CD1c-positive myeloid dendritic cell (primary cell): ENCODE data around the gene TOP1.

Experiments
- DNase-seq: peaks from one replicate; pipeline ENCODE4 v3.0.0-alpha.2; 2016; ENCODE audit errors: extremely low spot score

TOP1 gene

GRCh38 chr20:41028359-41029149 is at the start of gene TOP1:
Gene TOP1 (plus strand): TSS chr20:41028822. CDS start chr20:41029068, 246 bp downstream.
- peak; percentile 100 for DNase-seq

- no peak for DNase-seq
These were observed 49.4 kb upstream of the TOP1 start for GRCh38 chr20:40979247-40979646.

GRCh38 chr20:40980106-40980827 is 48.4 kb upstream of the TOP1 start:
- DNase-seq: no peak

GRCh38 chr20:40980828-40981310 is 47.8 kb upstream of the TOP1 start:
- DNase-seq: no peak

GRCh38 chr20:40982415-40983145 is 46.0 kb upstream of the TOP1 start:
- no peak for DNase-seq

GRCh38 chr20:40983898-40984297 is 44.7 kb upstream of the TOP1 start:
- no peak for DNase-seq

GRCh38 chr20:40984496-40984895 is 44.1 kb upstream of the TOP1 start:
- DNase-seq: no peak

- DNase-seq: no peak
These were observed 41.8 kb upstream of the TOP1 start for GRCh38 chr20:40986774-40987173.

- peak; percentile 78 for DNase-seq
These were observed 38.0 kb upstream of the TOP1 start for GRCh38 chr20:40990542-40991120.

- peak; percentile 96 for DNase-seq
These were observed 37.3 kb upstream of the TOP1 start for GRCh38 chr20:40991181-40991889.

- DNase-seq: no peak
These were observed 36.1 kb upstream of the TOP1 start for GRCh38 chr20:40992349-40993113.

GRCh38 chr20:40993794-40994540 is 34.7 kb upstream of the TOP1 start:
- no peak for DNase-seq

GRCh38 chr20:40996326-40996725 is 32.3 kb upstream of the TOP1 start:
- DNase-seq: no peak

- no peak for DNase-seq
These were observed 31.5 kb upstream of the TOP1 start for GRCh38 chr20:40997116-40997515.

GRCh38 chr20:40999841-41000240 is 28.8 kb upstream of the TOP1 start:
- DNase-seq: no peak

- DNase-seq: no peak
These were observed 28.0 kb upstream of the TOP1 start for GRCh38 chr20:41000628-41001027.

GRCh38 chr20:41001497-41001896 is 27.1 kb upstream of the TOP1 start:
- DNase-seq: peak; percentile 57

- no peak for DNase-seq
These were observed 25.8 kb upstream of the TOP1 start for GRCh38 chr20:41002842-41003142.

- peak; percentile 76 for DNase-seq
These were observed 25.3 kb upstream of the TOP1 start for GRCh38 chr20:41003143-41003935.
